OCI-M2 (cell line): ENCODE results near the gene ZCCHC7.

Experiments
- DNase-seq: peaks from one replicate; lab custom pipeline; 2025; ENCODE audit not compliant: unreplicated experiment; lab: John Stamatoyannopoulos, UW

Gene ZCCHC7

DNA sequence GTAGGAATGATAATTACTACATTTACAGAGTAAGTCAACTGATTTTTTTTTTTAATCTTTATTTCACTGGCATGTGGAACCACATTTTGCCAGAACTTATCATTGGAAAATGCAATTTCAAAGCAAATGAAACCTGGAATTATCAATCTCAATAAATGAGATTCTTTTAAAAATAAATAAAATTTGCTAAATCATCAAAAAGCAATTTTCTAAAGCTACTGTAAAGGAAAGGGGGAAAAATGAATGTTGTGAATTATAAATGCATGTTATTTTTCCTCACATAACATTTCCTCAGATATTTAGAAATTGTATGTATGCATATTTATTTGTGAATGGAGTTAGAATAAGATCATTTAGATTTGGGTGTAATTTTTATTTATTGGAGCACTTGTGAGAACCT, 212.2 kb downstream of the ZCCHC7 start:
- DNase-seq = no peak

DNA sequence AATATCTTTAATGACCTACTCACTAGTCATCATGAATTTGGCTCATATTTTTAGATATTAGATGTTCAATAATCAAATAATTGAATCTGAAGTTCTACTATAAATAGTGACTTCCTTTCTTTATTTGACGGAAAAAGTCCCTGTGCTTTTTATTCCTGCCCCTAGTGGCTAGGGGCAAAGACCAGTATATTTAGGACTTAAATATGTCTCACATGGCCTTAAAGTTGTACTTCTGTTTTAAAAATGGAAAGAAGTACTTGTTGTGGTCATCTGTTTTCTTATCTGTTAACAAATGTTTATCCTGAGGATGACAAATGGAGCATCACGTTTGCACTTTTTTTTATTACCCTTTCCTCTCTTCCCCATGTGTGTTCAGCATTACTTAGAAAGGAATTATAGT, 212.9 kb downstream of the ZCCHC7 start:
- DNase-seq = no peak

DNA sequence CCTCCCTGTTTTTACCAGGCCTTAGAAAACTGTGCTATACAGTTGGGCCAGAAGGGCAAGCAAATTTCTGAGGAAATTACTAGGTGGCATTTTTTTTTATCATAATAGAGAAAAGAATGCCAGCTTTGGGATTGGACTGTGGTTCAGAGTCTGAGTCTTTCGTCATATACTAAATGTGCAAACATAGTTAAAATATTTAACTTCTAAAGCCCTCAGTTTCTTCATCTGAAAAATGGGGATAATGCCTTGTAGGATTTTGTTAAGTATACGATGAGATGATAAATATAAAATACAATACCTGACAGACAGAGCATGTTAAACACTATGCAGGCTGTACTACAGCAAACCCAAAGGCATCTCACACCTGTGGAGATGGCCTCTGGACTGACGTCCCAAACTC, 214.9 kb downstream of the ZCCHC7 start:
- DNase-seq = no peak

- peak; percentile 38 for DNase-seq
Observed at GRCh38 chr9:37336150-37336549, 215.8 kb downstream of the ZCCHC7 start.

- DNase-seq = no peak
Observed at GRCh38 chr9:37337301-37337890, 217.0 kb downstream of the ZCCHC7 start.

GRCh38 chr9:37338218-37338617, 217.8 kb downstream of the ZCCHC7 start:
- no peak for DNase-seq

GRCh38 chr9:37339923-37340322, 219.5 kb downstream of the ZCCHC7 start:
- no peak for DNase-seq

GRCh38 chr9:37340961-37341360, 220.6 kb downstream of the ZCCHC7 start:
- DNase-seq = no peak

DNA sequence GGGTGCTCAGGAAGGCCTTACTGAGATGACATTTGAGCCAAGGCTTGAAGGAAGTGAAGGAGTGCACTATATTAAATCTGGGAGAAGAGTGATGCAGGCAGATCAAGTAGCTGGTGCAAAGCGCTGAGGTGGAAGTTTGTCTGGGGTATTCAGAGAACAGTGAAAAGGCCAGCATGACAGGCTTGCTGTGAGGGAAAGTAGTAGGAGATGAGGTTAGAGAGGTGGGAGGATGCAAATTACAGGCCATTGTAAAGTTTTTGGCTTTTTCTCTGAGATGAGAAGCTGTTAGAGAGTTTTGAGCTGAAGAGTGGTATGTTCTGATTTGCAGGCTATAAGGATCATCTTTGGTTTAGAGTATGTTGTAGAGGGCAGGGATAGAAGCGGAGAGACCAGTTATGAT, 221.3 kb downstream of the ZCCHC7 start:
- DNase-seq = no peak

- no peak for DNase-seq
Observed at GRCh38 chr9:37342493-37342892, 222.1 kb downstream of the ZCCHC7 start.

DNA sequence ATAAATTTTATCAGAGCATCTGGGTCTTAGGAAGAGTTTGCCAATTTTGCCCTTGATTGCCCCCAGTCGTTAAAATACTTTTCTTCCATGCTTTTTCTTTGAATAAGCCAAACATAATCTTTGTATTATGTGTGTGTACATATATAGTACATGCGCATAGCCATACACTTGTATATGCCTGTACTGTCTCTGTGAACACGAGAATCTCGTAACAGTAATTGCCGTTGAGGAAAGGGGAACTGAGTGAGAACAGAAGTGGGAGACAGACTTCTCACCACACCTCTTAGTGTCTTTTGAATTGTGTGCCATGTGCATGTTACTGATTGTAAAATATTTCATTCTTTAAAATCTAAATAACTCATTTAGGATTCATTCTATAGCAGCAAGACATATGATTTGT, 222.5 kb downstream of the ZCCHC7 start:
- no peak for DNase-seq

DNA sequence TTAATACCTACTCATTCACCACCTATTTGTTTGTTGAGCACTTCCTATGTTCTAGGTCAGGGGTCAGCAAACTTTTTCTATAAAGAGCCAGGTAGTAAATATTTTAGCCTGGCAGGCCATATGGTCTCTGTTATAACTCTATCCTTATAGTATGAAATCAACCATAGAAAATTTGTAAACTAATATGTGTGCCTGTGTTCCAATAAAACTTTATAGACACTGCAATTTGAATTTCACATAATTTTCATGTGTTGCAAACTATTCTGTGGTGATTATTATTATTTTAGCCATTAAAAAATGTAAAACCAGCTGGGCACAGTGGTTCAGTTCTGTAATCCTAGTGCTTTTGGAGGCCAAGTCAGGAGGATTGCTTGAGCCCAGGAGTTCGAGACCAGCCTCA, 223.3 kb downstream of the ZCCHC7 start:
- no peak for DNase-seq

GRCh38 chr9:37345038-37345437, 224.7 kb downstream of the ZCCHC7 start:
- no peak for DNase-seq

DNA sequence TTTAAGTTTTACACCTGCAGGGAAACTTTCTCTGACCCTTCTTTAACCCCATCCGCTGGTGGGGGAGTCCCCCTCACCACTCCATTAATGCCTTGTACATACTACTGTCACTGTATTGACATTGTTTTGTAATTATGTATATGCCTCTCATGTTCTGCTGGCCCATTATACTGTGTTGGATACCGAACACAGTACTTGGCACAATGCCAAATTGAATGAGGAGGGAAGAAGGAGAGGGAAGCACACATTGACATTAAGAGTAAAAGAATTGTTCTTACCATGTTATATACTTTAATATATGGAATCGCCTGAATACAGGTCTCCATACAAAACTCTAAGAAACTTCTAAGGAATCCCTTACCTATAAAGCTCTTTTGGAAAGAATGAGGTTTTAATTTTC, 228.5 kb downstream of the ZCCHC7 start:
- DNase-seq = no peak

DNA sequence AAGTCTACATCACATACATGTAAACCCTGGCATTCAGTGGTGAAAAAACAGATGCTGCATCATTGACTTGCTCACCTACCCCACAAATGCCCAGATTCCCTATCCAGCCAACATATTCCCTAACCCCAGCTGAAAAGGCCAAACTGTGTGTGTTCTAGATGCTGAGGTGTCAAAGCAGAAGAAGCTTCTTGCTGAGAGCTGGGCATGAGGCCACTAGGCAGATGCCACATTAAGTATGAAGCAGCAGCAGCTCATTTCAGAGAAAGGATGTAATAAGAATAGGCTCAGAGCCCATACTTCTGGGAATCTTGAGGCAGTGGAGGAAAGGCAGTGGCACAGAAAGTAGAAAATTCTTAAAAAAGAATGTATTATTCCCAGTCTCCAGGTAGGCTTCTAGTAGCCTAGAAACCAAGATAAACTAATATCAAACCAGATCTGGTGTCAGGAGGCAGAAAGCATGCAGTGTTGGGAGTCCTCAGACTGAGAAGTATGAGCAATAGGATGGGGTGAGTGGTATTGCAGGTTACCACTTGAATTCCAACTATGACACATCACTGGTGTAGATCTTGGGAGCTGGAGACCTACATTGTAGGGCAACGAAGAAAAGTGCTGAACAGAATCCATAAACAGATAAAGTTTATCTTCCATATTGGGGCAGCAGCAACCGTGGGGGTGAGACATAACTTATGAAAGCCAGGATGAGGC, 230.3 kb downstream of the ZCCHC7 start:
- DNase-seq = no peak

- no peak for DNase-seq
Observed at GRCh38 chr9:37353791-37354190, 233.4 kb downstream of the ZCCHC7 start.

DNA sequence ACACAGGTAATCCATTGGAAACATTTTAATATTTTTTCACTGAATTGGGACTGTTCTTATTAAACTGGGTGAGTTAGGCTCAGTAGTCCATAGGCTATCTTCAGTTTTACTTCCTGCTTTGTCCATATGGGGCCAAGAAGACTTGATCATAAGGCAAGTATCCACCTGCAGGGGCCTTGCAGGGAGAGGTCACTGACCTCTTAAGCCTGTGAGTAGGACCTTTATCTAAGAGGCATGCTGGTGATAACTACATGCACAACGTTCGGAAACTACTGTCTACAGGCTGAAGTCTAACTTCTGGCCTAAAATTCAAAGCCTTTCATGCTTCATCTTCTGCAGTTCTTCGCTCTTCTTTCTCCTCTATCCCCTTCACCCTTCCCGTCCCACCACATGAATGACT, 242.1 kb downstream of the ZCCHC7 start:
- DNase-seq = no peak

DNA sequence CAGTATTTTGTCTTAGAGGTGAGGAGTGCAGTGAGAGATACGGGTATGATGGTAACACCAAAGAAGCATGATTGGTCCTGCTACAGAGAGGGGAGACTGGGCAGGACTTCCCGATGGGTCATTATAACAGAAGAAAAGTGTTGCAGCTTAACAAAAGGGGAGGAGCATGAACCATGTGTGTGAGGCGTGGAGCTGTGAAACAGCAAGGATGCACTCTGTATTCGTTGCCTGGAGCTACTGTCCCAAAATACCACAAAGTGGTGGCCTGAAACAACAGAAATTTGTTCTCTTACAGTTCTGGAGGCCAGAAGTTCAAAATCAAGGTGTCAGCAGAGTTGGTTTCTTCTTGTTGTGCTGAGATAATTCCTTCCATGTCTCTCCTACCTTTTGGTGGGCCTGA, 242.8 kb downstream of the ZCCHC7 start:
- DNase-seq = no peak

DNA sequence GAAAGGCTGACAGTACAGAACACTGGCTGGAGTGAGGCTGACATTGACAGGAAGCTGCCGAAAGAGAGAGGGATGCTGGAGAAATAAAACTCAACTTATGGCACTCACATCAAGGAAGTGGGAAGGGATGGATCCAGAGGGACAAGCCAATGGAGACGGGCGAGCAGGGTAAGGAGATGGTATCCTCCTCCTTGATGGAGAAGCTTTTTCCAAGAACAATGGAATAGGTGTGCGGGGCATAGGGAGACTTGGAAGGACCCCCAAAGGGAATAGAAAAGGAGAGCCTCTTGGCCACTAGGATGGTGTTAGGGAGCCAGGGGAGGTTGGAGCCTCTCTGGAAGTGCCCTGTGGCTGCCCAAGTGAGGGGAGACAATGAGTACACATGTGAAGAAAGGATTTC, 243.8 kb downstream of the ZCCHC7 start:
- no peak for DNase-seq

GRCh38 chr9:37364751-37365360, 244.5 kb downstream of the ZCCHC7 start:
- DNase-seq = no peak

DNA sequence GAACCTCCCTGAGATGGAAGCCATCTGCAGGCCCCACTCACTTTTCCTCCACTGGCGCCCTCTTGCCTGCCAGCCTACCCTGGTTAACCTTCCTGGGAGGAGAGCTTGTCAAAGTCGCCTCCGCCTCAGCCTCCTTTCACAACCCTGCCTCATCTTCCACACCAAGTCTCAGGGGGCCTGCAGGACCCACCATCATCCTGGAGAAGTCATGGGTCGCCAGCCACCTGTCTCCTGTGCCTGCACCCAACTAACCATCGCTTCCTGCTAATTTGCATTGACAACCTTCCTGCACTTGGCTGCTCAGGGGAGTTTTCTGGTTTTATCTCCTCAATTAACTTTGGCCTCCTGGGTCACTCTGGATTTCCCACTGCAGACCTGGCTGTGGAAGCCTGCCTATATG, 249.3 kb downstream of the ZCCHC7 start:
- DNase-seq = no peak

DNA sequence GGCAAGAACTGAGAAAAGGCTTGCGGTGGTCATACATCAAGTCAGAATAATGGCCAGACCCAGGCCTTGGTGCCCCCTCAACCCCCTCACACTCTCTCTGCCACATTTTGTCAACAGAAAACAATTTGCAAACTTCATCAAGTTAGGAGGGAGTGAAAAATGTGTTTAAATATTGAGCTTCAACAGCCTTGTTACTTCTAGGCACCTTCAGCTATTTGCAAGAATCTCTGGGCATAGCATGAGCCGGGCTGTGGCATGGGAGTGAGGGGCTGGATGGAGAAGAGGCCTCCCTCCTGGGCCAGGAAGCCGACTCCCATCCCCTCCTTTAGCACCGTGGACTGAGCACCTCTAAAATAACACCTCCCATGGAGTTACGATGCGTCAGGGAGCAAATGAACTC, 249.9 kb downstream of the ZCCHC7 start:
- no peak for DNase-seq
